ENCODE measurements around the gene MRPL18.

DNA sequence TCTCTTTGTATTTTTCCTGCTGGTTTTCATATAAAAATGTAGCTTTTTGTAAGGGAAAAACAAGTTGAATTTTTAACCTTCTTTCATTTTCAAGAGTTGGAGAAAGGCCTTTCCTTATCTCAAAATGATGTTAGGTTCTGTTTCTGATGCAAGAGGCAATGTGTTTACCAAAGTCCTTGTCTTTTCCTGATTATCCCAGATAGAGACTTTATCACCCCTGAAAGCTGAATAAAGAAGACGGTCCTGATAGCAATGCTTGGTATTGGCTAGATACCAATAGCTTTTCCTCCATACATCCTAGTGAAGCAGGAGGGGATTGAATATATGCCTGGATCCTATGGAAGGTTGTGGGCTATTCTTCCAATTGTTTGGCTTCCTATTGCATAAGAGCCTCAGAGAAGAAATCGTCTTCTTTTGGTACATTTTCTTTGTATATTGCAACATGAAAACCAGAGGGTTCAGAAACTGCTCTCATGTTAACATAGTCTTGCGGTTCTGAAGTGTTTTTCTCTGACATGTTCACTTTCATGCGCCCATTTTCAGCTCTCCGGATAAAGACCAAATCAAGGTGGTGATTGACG, 15.3 kb downstream of the MRPL18 start:
- TF ChIP-seq, protein P1, sequence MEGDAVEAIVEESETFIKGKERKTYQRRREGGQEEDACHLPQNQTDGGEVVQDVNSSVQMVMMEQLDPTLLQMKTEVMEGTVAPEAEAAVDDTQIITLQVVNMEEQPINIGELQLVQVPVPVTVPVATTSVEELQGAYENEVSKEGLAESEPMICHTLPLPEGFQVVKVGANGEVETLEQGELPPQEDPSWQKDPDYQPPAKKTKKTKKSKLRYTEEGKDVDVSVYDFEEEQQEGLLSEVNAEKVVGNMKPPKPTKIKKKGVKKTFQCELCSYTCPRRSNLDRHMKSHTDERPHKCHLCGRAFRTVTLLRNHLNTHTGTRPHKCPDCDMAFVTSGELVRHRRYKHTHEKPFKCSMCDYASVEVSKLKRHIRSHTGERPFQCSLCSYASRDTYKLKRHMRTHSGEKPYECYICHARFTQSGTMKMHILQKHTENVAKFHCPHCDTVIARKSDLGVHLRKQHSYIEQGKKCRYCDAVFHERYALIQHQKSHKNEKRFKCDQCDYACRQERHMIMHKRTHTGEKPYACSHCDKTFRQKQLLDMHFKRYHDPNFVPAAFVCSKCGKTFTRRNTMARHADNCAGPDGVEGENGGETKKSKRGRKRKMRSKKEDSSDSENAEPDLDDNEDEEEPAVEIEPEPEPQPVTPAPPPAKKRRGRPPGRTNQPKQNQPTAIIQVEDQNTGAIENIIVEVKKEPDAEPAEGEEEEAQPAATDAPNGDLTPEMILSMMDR (IDR thresholded peaks at IDR 0.05; ENCODE audit: insufficient read depth, low read depth, low read length), result no peak
- TF ChIP-seq EZH2 (IDR thresholded peaks at IDR 0.05; ENCODE audit: insufficient read depth, low read length), result no peak

Data from astrocyte (in vitro differentiated cells and primary cell).